Neural progenitor cell (in vitro differentiated cells): ENCODE measurements around the gene LRP5. TPM values are rescaled to one million over a fixed set of nuclear protein-coding genes. Genes with fewer than 3 reads are reported as not detected.

Experiments used
- DNase-seq: peaks from one replicate; pipeline ENCODE4 v3.0.0-alpha.2; 2016; ENCODE audit warnings: low spot score
- H2AFZ ChIP-seq: fragments of 200-600 bp; sonication (generic); replicated peaks from 2 replicates; pipeline ENCODE4 v1.6.1; 2016; ENCODE audit warnings: antibody characterized with exemption
- H3F3A ChIP-seq: fragments of 200-600 bp; sonication (generic); 2 replicates; pipeline ENCODE4 v1.6.1; 2016; ENCODE audit warnings: antibody characterized with exemption, low read depth
- H3K27ac ChIP-seq: fragments of 200-600 bp; sonication (generic); 2 replicates; pipeline ENCODE4 v1.5.1; 2016; ENCODE audit warnings: mild to moderate bottlenecking
- H3K27me3 ChIP-seq: fragments of 200-600 bp; sonication (generic); 2 replicates; pipeline ENCODE4 v1.6.1; 2016; ENCODE audit warnings: mild to moderate bottlenecking, moderate library complexity
- H3K36me3 ChIP-seq: fragments of 200-600 bp; sonication (generic); 2 replicates; pipeline ENCODE4 v1.5.1; 2016
- H3K4me1 ChIP-seq: fragments of 200-600 bp; sonication (generic); 2 replicates; pipeline ENCODE4 v1.6.1; 2016; ENCODE audit warnings: mixed run types
- H3K4me2 ChIP-seq: fragments of 200-600 bp; sonication (generic); 2 replicates; pipeline ENCODE4 v1.6.1; 2016
- H3K4me3 ChIP-seq: fragments of 200-600 bp; sonication (generic); 2 replicates; pipeline ENCODE4 v1.5.1; 2016
- H3K79me2 ChIP-seq: fragments of 200-600 bp; sonication (generic); 2 replicates; pipeline ENCODE4 v1.6.1; 2016; ENCODE audit warnings: low read depth
- H3K9ac ChIP-seq: fragments of 200-600 bp; sonication (generic); 2 replicates; pipeline ENCODE4 v1.6.1; 2016
- H3K9me3 ChIP-seq: fragments of 200-600 bp; sonication (generic); 2 replicates; pipeline ENCODE4 v1.5.1; 2016; ENCODE audit warnings: low read depth
- H4K20me1 ChIP-seq: fragments of 200-600 bp; sonication (generic); 2 replicates; pipeline ENCODE4 v1.6.1; 2016; ENCODE audit warnings: low read depth
- H3K27ac Mint-ChIP-seq: 3 replicates; pipeline ENCODE4 v1.8.0; 2021; ENCODE audit warnings: mixed read lengths
- H3K27me3 Mint-ChIP-seq: 2 replicates; pipeline ENCODE4 v1.8.0; 2022; ENCODE audit warnings: low read depth, mild to moderate bottlenecking, inconsistent platforms, moderate library complexity, mixed read lengths; ENCODE audit not compliant: insufficient read depth
- H3K36me3 Mint-ChIP-seq: 3 replicates; pipeline ENCODE4 v1.8.0; 2021; ENCODE audit warnings: mixed read lengths
- H3K4me1 Mint-ChIP-seq: 3 replicates; pipeline ENCODE4 v1.8.0; 2021; ENCODE audit warnings: mixed read lengths
- H3K4me3 Mint-ChIP-seq: 3 replicates; pipeline ENCODE4 v1.8.0; 2021; ENCODE audit warnings: mild to moderate bottlenecking, moderate library complexity, mixed read lengths
- H3K9me3 Mint-ChIP-seq: 3 replicates; pipeline ENCODE4 v1.8.0; 2020; ENCODE audit warnings: mixed read lengths
- CTCF ChIP-seq: fragments of 200-600 bp; sonication (generic); IDR thresholded peaks from 2 replicates; pipeline ENCODE4 v1.5.1; 2017; ENCODE audit warnings: antibody characterized with exemption, mild to moderate bottlenecking
- EZH2 ChIP-seq: fragments of 200-600 bp; sonication (generic); IDR thresholded peaks from 2 replicates; pipeline ENCODE4 v1.6.1; 2017; ENCODE audit warnings: antibody characterized with exemption, mild to moderate bottlenecking, moderate library complexity
- EZH2phosphoT487 ChIP-seq: fragments of 200-600 bp; sonication (generic); IDR thresholded peaks from 2 replicates; pipeline ENCODE4 v1.6.1; 2017; ENCODE audit warnings: antibody characterized with exemption
- total RNA-seq: library from RNA; depleted of rRNA; stranded (reverse); fragments of >200 nt; gene quantifications from 2 replicates; pipeline ENCODE4 v1.2.3, GENCODE V29; 2015; ENCODE audit warnings: low replicate concordance

LRP5 gene
- total RNA-seq, 1 donor from 2014 or later = 7.3 TPM

- no peak overlapping the region for H3K4me3 Mint-ChIP-seq
- H3K36me3 ChIP-seq = no peaks in the 10 kb centered on the region
- TF ChIP-seq CTCF (no peak), EZH2phosphoT487 (no peak), EZH2 (no peak)
Observed at GRCh38 chr11:68264741-68265540, 47.5 kb upstream of the LRP5 start.

GRCh38 chr11:68266121-68266891 lies 46.1 kb upstream of the LRP5 start:
- no peak for DNase-seq
- no peaks in the 10 kb centered on the region for H3K27me3 Mint-ChIP-seq
- H3K36me3 ChIP-seq = no peaks in the 10 kb centered on the region
- TF ChIP-seq EZH2 (no peak), EZH2phosphoT487 (no peak), CTCF (no peak)
- H4K20me1 ChIP-seq = no peaks in the 10 kb centered on the region
- H3K36me3 Mint-ChIP-seq = peaks cover 24% of the 10 kb centered on the region
- peaks cover 24% of the 10 kb centered on the region for H3K79me2 ChIP-seq
- no peak overlapping the region for H3K27ac Mint-ChIP-seq
- H3K4me1 ChIP-seq = peaks cover 5% of the 10 kb centered on the region
- no peaks in the 10 kb centered on the region for H3F3A ChIP-seq
- H3K27me3 ChIP-seq = no peaks in the 10 kb centered on the region
- no peak overlapping the region for H2AFZ ChIP-seq
- no peak overlapping the region for H3K9ac ChIP-seq
- no peak overlapping the region for H3K27ac ChIP-seq
- H3K9me3 Mint-ChIP-seq = no peaks in the 10 kb centered on the region
- H3K4me2 ChIP-seq = no peak overlapping the region
- no peak overlapping the region for H3K4me3 Mint-ChIP-seq
- peaks cover 21% of the 10 kb centered on the region for H3K4me1 Mint-ChIP-seq
- no peak overlapping the region for H3K4me3 ChIP-seq
- no peaks in the 10 kb centered on the region for H3K9me3 ChIP-seq

More at GRCh38 chr11:68264741-68265540, 47.5 kb upstream of the LRP5 start:
- Histone ChIP-seq H3K9ac (no peak overlapping the region), H3K27ac (no peak overlapping the region), H3K79me2 (peaks cover 10% of the 10 kb centered on the region), H3K9me3 (no peaks in the 10 kb centered on the region), H3K4me2 (no peak overlapping the region), H3K4me1 (no peaks in the 10 kb centered on the region), H2AFZ (no peak overlapping the region), H4K20me1 (no peaks in the 10 kb centered on the region), H3K4me3 (no peak overlapping the region), H3K27me3 (no peaks in the 10 kb centered on the region), H3F3A (no peaks in the 10 kb centered on the region)
- Mint-ChIP-seq H3K9me3 (no peaks in the 10 kb centered on the region), H3K27me3 (no peaks in the 10 kb centered on the region), H3K36me3 (peaks cover 27% of the 10 kb centered on the region), H3K27ac (no peak overlapping the region), H3K4me1 (peaks cover 12% of the 10 kb centered on the region)
- DNase-seq = no peak

- Mint-ChIP-seq H3K27me3 (no peaks in the 10 kb centered on the region), H3K27ac (no peak overlapping the region), H3K4me3 (no peak overlapping the region), H3K9me3 (no peaks in the 10 kb centered on the region), H3K36me3 (peaks cover 20% of the 10 kb centered on the region), H3K4me1 (peaks cover 20% of the 10 kb centered on the region)
- Histone ChIP-seq H3K27me3 (no peaks in the 10 kb centered on the region), H3K4me3 (no peak overlapping the region), H3F3A (peaks cover 2% of the 10 kb centered on the region), H3K36me3 (no peaks in the 10 kb centered on the region), H3K4me2 (no peak overlapping the region), H3K79me2 (peaks cover 25% of the 10 kb centered on the region), H3K9ac (no peak overlapping the region), H2AFZ (no peak overlapping the region), H4K20me1 (no peaks in the 10 kb centered on the region), H3K27ac (no peak overlapping the region), H3K9me3 (no peaks in the 10 kb centered on the region), H3K4me1 (peaks cover 5% of the 10 kb centered on the region)
- TF ChIP-seq CTCF (no peak), EZH2 (no peak), EZH2phosphoT487 (no peak)
- no peak for DNase-seq
Observed at GRCh38 chr11:68266936-68267880, 45.2 kb upstream of the LRP5 start.
